Gastroesophageal sphincter (tissue), 3 donors: ENCODE data around the gene C1QTNF1.

ENCODE experiments used
- CTCF ChIP-seq, 4 experiments: fragments of 200-600 bp in 2 of 4; fragments of 450-650 bp in 2 of 4; sonication (generic) in 1 of 4; IDR thresholded peaks; one replicate each; pipeline ENCODE4 v1.5.1; 2017 to 2019; ENCODE audit warnings: antibody characterized with exemption in 4 of 4, mild to moderate bottlenecking in 2 of 4, moderate library complexity in 2 of 4
- POLR2A ChIP-seq, 2 donors: fragments of 450-650 bp; IDR thresholded peaks; one replicate each; pipeline ENCODE4 v1.6.1; 2017; ENCODE audit warnings: antibody characterized with exemption in 2 of 2, mild to moderate bottlenecking in 2 of 2, moderate library complexity in 1 of 2

GRCh38 chr17:79062691-79063090 lies 38.7 kb downstream of the C1QTNF1 start:
- TF ChIP-seq CTCF (IDR thresholded peaks at IDR 0.05): no peak
- no peak for TF ChIP-seq POLR2A (IDR thresholded peaks at IDR 0.05)
